NCI-H2107 (cell line): ENCODE results near the gene SLC7A4.

ENCODE experiments used
- DNase-seq: peaks from one replicate; lab custom pipeline; 2025; lab: John Stamatoyannopoulos, UW

Gene SLC7A4

DNA sequence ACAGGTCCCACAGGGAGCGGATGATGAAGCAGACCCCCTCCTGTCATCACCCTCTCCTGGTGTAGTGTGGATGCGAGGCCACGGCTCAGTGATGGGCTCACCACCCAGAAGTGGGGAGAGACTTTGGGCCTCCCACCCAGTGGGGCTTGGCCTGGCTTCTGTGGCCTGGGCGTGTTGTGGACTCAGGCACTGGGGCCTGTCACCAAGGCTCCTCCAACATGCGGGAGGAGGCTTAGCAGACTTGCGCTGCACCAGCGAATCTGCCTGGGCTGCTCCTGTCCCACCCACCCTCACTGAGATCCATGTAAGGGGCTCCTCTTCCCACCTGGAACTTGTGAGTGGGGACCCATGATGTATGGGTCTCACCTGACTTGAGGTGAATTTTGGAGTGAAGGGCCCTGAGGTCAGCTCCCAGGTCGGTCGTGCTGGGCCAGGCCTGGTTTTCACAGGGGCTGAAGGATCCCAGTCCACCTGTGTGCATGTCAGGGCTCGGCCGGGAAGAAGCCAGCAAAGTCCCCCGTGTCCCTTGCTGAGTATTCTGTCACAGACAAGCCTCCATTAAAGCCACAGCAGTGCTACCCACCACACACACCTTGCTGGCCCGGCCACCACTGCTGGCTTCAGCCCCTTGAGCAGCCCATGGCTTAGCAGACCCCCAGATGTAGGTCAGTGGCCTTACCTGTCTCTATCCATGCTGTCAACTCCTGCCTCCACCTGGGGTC, 34.7 kb downstream of the SLC7A4 start:
- no peak for DNase-seq

DNA sequence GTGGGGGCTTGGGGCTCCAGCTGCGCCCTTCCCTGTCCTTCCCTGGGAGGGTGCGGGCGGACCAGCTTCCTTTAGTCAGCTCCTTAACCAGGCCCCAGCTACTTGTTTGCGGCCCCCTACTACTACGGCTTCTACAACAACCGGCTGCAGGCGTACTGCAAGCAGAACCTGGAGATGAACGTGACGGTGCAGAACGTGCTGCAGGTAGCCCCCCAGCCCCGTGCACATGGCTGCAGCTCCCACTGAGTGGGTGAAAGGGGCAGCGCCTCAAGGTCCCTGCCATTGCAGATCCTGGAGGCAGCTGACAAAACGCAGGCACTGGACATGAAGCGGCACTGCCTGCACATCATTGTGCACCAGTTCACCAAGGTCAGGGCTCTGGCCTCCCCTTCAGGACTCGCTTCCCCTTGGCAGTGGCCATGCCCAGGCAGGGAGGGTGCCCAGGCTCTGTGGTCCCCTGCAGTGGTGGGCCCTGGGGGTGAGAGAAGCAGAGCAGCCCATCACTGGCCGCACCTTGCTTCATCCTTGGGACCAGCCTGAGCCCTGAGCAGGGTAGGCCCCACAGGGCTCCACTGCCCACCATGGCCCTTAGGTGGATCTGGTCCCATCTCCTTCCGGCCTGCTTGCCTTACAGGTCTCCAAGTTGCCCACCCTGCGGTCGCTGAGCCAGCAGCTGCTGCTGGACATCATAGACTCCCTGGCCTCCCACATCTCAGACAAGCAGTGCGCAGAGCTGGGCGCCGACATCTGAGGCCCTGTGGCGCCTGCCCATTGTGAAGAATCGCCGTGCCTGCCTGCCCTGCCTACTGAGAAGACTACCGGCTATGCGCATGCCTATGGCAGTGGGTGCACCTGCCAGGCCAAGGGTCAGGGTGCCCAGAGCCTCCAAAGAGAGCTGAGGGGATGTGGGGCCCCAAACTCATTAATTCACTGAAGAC, 35.5 kb downstream of the SLC7A4 start:
- no peak for DNase-seq

DNA sequence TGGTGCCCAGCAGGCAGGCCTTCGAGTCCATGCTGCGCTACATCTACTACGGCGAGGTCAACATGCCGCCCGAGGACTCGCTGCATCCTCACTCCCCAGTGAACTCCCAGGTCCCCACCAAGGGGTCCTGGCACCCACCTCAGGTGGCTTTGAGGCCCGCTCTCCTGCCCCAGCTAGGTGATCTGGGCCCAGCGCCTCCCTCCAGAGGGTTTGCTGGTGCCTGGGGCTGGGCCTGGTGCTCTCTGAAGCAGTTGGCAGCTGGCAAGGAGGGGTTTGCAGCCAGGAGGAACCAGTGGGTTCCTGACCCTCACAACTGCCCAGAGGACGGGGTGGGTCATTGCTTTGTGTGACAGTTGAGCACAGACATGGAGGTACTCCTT, 36.3 kb downstream of the SLC7A4 start:
- no peak for DNase-seq

DNA sequence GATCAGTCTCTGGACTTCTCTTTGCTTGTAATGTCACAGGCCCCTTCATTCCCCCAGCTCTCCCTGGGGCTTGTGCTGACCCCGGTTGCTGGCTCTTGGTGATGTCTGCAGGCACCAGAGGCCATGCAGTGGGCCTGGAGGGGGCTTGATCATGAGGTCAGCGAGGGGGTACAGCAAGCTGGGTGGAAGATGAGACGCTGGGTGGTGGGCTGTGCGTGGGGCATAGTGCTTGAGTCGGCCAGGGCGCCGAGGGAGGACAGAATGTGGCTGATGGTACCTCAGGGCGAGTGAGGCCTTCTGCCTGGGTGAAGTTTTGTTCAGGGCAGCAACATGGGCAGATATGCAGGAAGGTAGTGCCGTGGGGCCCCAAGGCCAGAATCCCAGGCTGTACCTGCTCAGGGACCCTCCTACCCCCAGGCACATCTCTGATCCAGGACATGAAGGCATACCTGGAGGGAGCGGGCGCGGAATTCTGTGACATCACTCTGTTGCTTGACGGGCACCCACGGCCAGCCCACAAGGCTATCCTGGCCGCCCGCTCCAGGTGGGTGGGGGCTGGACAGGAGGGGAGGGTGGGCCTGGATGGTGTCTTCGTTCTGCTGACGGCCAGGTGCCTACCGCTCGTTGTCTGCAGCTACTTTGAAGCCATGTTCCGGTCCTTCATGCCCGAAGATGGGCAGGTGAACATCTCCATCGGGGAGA, 36.9 kb downstream of the SLC7A4 start:
- DNase-seq = no peak

DNA sequence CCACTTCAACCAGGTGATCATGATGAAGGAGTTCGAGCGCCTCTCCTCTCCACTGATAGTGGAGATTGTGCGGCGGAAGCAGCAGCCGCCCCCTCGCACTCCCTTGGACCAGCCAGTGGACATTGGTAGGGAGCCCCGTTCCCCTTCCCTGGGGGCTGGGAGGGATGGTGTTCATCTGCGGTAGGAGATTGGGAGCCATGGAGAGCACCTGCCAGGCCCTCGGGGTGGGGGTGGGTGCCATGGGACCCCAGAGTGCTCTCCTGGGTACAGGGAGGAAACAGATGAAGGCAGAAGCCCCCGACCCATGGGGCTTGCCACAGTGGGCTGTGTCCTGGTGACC, 37.5 kb downstream of the SLC7A4 start:
- no peak for DNase-seq

DNA sequence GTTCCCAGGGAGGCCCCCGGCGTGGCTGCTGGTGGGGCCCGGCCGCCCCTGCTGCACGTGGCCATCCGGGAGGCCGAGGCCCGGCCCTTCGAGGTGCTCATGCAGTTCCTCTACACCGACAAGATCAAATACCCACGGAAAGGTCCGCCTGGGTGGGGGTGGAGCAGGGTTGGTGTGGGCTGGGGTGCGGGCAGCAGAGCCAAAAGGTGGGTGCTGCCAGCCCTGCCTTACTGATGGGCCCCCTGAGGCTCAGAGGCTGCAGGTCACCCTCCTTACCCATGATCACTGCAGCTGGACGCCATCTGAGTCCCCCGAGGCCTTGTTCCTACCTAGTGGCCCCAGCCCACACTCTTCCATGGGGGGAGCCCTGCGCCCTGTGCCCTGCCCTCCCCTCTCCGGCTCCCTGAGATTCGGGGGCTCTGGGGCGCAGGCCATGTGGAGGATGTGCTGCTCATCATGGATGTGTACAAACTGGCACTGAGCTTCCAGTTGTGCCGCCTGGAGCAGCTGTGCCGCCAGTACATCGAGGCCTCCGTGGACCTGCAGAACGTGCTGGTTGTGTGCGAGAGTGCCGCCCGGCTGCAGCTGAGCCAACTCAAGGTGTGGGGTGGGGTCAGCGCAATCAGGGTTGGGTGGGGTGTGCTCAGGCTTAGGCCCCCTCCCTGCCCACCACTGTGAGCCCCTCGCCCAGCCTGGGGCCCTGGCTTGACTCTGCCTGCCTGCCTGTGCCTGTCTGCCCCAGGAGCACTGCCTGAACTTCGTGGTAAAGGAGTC, 38.0 kb downstream of the SLC7A4 start:
- DNase-seq = no peak

DNA sequence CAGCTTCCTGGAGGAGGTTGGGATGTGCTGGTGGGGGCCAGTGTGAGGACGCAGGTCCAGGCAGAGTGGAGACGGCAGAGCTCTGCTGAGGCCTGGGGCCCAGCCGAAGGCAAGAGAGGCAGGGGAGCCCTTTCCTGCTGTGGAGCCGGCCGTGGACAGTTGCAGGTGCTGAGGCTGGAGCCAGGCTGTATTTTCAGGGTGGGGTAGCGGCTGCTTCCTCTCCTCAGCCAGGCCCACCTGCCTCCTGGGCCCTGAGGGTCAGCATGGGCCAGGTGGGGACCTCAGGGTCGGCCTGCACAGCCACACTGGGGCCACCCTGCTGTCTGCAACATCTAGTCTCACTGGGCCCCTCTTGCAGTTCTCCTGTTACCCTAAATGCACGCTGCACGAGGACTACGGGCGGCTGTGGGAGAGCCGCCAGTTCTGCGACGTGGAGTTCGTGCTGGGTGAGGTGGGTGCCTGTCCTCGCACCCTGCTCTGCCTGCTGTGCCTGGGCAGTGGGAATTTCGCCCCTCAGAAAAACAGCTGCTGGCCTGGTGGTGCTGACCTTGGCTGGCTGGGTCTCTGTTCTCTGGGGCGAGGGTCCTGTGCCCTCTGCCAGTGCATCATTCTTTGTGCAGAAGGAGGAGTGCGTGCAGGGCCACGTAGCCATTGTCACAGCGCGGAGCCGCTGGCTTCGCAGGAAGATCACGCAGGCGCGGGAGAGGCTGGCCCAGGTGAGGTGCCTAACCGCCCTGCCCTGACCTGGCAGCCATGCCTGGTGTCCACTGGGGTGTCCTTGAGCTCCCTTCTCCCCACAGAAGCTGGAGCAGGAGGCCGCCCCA, 38.8 kb downstream of the SLC7A4 start:
- no peak for DNase-seq

DNA sequence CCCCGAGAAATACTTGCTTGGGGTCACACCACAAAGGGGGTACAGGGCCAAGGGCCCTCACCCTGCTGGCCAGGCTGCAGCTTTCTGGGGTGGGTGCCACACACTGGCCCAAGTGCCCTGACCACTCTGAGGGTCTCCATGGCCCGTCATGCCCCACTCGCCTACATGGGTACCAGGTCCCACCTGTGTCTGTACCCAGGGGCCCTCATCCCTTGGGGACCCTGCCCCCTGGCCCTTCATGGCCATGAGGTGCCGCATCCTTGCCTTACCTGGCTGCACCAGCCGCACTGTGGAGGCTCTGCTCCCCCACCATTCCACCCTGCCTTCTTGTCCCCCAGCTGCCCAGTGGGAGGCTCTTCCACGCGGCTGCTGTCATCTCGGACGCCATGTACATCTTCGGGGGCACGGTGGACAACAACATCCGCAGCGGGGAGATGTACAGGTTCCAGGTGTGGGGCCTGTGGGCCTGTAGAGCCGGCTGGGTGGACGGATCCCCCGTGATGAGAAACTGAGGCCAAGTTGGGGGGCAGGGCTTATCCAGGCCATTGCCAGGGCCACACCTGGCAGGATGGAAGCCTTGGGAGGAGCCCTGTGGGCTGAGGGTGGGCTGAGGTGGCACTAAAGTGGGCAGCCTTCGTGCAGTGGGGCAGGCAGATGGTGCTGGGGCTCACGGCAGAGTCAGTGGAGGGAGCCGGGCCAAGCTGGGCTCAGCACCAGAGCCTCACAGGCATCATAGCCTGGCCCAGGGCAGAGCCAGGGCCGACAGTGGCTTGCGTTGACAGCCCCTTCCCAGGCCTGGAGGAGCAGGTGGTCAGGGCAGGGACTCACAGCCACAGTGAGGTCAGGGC, 39.7 kb downstream of the SLC7A4 start:
- no peak for DNase-seq

DNA sequence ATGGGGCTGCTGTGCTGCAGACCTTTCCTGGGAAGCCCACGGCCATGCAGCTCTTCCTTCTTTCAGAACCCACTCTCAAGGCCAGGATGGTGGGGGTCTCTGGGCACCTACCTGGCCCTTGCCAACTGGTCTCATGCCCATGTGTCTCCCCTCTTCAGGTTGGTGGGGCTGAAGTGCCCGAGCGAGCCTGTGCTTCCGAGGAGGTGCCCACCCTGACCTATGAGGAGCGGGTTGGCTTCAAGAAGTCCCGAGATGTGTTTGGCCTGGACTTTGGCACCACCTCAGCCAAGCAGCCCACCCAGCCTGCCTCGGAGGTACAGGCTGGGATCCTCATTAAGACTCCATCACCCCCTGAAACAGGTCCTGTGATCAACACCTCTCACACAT, 40.3 kb downstream of the SLC7A4 start:
- DNase-seq = no peak

DNA sequence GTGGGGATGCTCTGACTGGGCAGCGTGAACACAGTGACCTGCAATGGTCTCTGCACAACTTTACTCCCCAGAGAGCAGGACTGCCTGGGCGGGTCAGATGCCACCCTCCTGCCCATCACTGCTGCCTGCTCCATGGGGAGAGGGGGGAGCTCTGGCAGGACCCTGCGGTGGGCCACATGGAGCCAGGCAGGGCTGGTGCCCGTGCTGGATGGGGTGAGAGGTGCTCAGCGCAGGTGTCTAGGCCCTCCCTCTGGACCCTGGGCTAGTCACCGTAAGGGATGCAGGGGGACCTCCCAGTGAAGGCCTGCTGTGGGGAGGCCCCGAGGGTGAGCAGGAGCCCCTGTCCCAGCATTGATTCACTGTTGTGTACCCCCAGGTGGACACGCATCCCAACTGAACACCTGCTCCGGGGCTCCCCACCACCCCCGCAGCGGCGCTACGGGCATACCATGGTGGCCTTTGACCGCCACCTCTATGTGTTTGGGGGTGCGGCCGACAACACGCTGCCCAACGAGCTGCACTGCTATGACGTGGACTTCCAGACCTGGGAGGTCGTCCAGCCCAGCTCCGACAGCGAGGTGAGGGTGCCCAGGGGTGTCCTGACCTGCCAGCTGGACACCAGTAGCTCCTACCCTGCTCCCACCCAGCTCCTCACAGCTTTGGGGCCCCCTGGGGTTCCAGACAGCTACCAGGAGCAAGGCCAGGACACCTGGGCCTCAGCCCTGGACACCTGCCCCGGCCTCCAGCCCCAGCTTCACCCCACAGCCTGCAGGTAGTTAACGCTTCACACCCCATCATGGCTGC, 40.9 kb downstream of the SLC7A4 start:
- no peak for DNase-seq

DNA sequence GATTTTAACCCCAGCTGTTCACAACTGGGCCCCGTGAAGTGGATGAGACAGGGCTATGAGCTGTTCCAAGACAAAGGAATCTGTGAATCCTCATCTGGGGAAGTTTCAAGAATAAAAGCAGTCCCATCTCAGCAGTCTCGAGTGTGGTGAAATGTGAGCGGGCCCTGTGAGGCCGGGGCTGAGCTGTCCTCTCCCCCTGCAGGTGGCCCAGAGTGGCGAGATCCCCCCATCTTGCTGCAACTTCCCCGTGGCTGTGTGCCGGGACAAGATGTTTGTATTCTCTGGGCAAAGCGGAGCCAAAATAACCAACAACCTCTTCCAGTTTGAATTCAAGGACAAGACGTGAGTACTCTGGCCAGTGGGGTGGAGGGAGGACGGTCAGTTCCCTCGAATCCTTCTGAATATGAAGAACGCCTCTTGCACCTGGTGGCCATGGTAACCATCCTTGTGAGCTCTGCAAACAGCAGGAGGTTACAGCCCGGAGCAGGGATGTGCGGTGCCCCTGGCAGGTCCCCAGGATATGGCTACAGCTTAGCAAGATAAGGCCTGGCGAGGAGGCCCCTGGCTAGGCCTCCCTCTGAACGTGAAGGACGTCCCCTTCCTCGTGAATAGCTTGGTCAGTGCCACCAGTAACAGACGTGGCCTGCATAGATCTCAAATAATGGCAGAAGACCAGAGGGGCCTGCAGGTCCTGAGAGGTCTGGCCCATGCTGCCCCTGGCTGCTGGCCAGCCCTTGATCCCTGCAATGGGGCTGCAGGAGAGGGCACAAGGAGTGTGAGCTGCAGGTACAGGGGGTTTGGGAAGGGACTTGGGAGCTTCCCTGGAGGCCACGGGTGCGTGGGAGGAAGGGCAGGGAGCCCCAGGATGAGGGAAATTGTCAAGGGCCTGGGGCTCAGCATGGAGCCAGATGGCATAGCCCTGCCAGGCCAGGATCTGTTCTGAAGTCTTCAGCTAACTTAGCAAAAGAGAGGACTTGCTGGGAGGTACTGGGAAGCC, 41.9 kb downstream of the SLC7A4 start:
- no peak for DNase-seq

DNA sequence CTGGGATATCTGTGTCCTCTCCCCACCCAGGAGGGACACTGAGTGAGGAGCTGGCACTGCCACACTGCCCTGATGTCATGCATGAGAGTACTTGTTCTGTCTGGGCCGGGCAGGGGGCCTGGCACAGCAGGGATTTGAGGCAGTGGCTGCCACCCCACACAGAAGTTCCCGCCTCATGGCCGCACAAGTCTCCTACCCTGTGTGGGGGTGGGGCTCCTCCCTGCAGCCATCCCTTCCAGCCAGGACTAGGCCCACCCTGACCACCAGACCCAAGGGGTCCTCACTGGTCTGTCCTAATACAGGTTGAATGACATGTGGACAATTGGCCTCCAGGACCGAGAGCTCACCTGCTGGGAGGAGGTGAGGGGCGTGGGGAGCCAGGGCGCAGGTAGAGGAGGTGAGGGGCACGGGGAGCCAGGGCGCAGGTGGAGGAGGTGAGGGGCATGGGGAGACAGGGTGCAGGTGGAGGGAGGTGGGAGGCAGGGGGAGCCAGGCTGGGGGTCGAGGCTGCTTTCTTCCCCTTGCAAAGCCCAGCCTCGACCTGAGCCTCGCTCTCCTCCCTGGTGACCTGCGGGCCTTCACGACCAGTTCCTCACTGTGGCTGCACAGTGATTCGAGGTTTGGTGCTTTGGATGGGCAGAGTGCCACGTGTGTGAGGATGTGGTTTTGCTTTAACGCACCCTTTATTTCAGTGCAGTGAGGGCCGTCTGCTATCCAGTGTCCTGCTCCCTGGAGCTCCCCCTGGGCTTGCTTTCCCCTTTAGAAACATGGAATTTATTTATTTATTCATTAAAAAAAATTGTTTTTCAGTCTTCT, 42.8 kb downstream of the SLC7A4 start:
- no peak for DNase-seq

DNA sequence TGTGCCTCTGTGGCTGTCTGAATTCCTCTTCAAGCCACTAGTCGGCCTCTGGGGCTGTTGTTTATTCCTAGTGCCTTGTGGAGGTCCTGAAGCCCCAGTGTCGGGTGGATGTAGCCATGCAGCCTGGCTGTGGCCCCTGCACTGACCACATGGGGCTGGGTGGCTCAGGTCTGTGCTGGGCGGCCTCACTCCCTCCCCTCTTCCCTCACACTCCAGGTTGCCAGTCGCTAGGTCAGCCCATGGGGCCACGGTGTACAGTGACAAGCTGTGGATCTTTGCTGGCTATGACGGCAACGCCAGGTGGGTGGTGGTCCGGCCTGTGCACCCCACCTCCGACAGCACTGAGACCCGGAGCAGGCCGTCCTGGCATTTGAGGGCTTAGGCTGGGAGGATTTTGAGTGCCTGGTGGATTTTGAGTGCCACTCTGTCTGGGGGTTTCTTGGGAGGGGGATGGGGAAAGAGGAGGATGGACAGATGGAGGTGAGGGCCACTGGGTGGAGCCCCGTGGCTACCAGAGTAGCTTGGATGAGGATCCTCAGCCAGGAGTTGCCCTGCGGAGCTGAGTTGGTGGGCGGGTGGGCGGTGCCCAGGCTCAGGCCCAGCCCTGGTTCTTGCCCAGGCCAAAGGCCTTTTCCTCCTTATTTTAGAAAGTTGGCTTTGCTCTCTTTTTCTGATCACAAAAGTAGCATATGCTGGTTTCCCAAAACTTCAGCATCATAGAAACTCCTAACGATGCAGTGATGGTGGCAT, 43.6 kb downstream of the SLC7A4 start:
- no peak for DNase-seq

DNA sequence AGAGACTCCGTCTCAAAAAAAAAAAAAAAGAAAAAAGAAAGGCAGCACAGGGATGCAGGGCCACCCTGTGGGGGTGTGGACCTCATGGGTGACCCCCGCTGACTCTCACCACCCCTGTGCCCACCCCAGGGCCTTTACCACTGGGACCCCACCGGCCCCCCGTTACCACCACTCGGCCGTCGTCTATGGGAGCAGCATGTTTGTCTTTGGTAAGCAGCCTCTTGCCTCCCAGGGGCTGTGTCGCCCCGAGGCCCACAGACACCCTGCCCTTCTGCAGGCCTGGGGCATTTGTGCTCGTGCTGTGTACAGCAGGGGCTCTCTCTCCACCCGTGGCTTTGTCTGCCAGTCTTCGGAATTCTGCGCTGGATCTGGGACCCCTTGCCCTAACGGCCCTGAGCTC, 45.0 kb downstream of the SLC7A4 start:
- DNase-seq = no peak

DNA sequence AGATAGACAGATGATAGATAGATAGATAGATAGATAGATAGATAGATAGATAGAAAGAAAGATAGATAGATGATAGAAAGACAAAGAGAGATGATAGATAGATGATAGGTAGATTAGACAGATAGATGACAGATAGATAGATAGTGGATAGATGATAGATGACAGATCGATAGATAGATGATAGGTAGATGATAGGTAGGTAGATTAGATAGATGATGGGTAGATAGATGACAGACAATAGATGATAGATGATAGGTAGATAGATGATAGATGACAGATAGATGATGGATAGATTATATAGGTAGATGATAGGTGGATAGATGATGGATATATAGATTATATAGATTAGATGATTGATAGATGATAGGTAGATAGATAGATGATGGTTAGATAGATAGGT, 46.0 kb downstream of the SLC7A4 start:
- DNase-seq = no peak

DNA sequence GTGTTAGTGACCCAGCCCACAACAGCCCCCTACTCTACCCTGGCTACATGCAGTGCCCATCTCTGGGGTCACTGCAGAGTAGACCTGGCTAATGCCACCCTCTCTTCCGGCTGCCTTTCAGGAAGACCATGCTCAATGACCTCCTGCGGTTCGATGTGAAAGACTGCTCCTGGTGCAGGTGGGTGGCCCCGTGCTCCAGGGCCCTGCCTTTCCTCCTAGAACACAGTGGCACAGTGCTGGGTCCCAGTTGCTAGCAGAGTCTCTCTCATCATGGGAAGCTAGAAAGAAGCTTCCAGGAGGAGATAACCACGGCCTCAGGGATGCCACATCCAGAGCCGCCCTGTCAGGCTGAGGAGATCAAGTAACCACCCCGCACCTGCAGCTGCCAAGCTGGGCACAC, 46.6 kb downstream of the SLC7A4 start:
- DNase-seq = no peak
